ENCODE results near the gene CHST3. TPM values are rescaled to one million over a fixed set of nuclear protein-coding genes. Genes with fewer than 3 reads are reported as not detected.
"Not testable (repeated sequence)": the region's sequence is repeated elsewhere in the genome, so short reads cannot be mapped to it uniquely, and the experiment has no call there.

The CHST3 gene
- polyA plus RNA-seq, 10 donors, result 11.3 to 17.2 (median 13.6) TPM

DNA sequence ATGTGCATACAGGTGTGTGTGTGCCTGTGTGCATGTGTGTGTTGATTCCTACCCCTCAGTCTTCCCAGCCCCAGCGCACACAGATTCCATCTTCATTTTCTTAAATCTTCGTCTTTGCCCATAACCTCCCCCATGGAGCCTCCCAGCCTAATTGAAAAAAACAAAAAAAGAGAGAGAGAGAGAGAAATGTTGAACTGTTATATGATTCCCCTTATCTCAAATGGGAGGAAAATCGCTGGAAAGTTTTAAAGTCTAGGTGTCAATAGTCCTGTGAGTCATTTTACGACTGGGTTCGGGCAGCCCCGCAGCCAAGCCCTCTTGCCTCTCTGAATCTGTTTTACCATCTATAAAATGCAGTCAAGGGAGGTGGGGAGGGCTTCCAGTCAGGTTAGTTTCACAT is 63.3 kb downstream of the CHST3 start:
- DNase-seq, result no peak

DNA sequence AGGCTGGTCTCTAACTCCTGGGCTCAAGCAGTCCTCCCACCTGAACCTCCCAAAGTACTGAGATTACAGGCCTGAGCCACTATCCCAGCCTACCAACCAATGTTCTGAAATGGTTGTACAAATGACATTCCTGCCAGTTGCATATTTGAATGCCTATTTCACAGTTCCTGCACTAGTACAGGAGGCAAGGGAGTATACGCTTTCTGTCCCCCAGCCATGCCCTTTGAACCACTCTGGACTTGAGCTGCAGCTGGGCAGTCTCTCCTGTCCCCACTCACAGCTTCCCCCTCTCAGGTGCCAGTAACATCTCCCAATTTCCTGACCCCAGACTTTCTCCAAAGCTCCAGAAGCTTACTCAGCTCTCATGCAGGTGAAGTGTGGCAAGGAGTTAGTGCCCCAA is 65.2 kb downstream of the CHST3 start:
- no peak for DNase-seq

DNA sequence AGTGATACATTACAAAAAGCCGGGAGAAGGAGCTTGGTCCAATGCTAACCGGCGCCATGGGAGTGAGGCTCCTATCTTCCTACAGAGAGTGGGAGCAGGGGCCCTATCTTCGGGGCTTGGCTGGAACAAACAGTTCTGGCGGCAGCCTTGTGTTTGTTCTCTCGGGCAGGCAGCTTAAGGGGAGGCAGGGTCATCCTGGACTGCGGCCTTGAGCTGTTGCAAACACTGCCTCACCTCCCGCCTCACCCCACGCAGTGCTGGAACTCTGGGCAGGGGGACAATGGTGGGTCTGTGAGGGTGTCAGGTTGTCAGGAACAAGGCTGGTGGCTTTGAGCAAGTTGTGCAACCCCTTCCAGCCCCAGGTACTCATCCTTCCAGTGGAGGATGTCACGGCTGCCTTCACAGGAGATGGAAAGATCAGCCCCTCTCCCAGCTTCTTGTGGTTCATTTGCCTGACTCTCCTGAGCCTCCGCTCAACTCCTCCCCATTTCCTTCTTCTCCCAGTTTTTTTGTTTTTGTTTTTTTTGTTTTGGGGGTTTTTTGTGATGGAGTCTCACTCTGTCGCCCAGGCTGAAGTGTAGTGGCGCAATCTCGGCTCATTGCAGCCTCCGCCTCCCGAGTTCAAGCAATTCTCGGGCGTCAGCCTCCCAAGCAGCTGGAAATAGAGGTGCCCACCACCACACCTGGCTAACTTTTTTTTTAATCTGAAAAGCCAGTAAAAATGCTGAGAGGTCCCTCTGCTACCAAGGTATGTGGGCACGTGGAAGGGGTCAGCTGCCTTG is 66.8 kb downstream of the CHST3 start:
- peak in 1 of 3 donors; percentile 45 for DNase-seq

DNA sequence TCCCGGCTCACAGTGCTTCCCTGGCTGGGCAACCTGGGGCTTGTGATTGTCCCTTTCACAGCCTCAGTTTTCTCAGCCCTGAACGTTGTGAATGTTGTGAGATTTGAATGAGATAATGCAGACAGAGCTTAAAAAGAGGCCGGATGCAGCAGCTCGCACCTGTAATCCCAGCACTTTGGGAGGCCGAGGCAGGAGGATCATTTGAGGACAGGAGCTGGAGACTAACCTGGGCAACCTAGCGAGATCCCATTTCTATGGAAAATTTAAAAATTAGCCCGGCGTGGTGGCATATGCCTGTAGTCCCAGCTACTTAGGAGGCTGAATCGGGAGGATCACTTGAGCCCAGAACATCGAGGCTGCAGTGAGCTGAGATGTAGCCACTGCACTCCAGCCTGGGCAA is 67.5 kb downstream of the CHST3 start:
- no peak for DNase-seq

DNA sequence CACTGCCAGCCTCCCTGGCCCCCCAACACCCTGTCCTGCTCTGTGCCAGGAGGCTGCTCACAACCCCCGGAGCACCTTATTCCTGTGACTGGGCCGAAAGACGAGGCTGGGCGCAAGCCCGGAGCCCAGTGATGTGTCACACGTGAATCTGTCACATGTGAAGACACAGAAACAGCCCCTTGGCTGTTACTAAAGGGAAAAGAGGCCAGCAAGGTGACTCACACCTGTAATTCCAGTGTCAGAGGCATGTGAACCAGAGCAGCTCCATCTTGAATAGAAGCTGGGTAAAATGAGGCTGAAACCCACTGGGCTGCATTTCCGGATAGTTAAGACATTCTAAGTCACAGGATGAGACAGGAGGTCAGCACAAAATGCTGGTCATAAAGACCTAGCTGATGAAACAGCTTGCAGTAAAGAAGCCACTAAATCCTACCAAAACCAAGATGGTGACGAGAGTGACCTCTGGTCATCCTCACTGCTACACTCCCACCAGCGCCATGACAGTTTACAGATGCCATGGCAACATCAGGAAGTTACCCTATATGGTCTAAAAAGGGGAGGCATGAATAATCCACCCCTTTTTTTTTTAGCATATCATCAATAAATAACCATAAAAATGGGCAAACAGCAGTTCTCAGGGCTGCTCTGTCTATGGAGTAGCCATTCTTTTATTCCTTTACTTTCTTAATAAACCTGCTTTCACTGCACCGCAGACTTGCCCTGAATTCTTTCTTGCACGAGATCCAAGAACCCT is 68.4 kb downstream of the CHST3 start:
- not testable (repeated sequence) for DNase-seq

DNA sequence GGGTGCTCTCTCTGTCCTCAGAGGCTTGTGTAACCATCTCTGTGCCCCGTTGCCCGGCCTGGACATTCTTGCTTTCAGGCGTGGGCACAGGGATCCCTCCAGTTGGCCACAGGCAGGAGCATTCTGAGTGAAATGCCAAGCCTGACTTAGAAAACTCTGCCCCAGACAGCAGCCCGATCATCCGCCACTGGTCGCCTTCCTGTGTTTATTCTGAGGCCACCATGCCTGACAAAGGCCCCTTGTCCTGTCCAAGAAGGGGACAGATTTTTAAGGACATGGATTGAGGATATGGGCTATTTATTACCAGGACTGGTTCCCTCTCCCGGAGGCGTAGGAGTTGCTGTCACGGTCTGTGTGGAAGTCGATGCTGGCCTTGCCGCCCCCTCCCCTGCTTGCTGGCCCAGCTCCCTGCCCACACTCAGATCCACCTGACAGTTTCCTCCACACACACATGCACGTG is 69.9 kb downstream of the CHST3 start:
- no peak for DNase-seq

DNA sequence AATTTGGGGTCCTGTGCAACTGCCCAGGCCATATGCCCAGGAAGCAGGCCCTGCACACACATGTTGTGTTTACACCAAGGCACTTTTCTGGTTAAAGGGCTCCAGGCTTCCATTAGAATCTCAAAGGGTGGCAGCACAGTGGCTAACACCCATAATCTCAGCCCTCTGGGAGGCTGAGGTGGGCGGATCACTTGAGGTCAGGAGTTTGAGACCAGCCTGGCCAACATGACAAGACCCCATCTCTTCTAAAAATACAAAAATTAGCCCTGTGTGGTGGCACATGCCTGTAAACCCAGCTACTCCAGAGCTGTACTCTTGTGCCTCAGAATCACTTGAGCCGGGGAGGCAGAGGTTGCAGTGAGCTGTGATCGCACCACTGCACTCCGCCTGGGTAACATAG is 70.6 kb downstream of the CHST3 start:
- DNase-seq, result no peak

DNA sequence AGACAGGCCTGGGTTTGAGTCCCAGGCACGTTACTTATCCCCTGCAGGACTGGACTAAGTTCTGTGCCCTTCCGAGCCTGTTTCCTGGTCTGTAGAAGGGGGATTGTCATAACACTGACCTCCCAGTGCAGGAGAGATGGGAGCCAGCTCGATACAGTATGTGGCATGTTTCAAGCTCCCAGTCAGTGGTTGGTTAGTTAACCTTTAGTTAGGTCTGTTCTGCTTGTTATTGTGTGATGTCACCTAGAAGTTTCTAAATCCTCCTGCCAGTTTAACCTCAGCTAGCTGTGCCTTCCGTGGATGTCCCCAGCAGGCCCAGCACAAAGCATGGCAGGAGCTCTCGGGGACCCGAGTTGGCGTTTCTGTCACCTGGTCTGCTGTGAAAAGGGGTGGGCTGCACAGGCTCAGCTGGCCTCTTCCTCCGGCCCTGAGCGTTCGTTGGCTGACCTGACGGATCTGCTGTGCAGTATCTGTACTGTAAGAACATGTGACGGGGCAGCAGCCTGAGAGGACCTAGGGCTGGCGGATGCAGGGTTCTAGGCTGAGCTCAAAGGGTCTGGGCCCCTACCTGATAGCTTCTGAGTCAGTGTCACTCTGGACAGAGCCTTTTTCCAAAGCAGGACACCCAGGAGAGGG is 71.2 kb downstream of the CHST3 start:
- DNase-seq, result no peak

DNA sequence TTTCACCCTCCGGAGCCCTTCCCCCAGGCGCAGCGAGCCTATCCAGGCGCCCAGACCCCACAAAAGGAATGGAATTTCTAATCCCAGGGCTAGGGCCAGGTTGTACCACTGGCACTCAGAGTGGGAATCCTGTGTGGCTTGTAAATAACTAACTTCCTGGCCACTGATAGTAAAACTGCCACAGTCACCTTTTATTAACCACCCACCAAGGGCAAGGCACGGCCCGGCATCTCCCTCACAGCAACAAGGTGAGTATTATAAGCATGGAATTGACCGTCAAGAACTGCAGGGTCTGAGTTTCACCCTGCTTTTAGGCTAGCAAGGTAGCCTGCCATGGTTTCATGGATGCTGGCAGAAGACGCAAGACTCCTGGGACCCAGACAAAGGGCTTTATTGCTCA is 73.1 kb downstream of the CHST3 start:
- DNase-seq, result no peak

DNA sequence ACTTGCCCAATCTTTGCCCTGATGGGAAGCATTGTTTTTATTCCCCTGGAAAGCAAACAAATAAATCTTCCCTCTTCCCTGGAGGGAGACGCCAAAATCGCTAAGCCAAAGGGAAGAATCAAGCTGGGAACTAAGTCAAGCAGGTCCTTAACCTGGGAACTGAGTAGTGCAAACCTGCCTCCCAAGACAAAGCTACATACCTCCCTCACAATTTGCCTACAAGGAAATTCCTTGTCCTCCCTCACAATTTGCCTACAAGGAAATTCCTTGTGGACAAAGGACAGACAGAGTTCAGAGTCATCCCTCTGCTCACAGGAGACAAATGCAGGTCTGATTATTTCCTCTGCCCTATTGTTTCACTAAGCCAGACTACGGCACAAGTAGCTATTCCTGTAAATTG is 73.6 kb downstream of the CHST3 start:
- no peak for DNase-seq

DNA sequence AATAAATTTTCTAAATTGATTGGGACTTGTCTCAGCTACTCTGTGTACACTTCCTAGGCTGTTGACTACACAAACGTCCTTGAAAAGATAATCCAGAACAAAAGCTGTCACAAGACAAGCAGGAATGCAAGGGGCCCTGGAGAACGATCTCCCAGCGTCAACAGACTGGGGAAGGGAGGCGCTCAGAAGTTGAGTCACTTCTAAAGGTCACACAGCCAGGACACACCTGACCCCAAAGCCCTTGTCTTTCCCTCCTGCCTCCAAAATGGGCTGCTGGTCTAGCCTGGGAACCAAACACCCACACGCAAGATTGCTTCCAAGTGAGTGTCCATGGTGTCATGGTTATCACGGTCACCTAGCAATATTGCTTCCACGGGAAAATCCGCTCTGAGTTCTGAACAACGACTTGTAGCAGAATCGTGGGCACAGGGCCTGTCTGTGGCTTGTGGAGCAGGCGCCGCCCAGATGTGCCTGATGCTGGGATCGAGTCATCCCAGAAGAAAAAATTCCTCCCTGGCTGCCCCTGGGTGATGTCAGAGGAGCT is 74.3 kb downstream of the CHST3 start:
- no peak for DNase-seq

DNA sequence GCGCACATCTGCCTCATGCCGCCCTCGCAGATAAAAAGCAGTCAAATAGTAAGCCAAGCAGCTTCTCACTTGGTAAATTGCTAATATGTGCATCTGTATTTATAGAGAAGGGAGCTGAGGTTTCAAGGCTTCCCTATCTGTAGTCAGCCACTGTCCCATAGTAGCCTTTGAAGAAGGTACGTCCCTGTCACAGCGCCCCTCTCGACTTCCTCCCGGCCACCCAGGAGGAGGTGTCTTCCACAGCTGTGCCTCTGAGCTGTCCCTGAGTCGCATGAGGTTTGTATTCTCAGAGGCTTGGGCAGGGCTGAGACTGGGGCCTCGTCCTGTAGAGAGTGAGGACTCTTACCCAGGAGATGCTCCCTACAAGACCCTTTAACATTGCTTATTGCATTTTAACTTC is 75.2 kb downstream of the CHST3 start:
- DNase-seq, result no peak

DNA sequence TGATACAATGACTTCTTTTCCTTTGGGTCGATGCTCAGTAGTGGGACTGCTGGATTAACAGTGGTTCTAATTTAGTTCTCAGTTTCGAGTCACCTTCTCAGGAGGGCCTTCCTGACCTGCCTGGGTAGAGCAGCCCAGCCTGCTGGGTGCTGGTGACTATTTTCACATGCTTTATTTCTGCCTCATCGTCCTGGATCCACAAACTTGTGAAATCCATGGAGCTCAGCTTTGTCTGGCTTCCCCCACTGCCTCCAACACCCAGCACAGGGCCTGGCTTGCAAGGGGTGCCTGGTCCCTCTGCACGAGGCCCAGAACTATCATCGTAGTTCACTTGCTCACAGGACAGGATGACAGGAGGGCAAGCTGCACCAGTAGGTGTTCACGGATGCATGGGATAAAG is 77.3 kb downstream of the CHST3 start:
- DNase-seq, result no peak

DNA sequence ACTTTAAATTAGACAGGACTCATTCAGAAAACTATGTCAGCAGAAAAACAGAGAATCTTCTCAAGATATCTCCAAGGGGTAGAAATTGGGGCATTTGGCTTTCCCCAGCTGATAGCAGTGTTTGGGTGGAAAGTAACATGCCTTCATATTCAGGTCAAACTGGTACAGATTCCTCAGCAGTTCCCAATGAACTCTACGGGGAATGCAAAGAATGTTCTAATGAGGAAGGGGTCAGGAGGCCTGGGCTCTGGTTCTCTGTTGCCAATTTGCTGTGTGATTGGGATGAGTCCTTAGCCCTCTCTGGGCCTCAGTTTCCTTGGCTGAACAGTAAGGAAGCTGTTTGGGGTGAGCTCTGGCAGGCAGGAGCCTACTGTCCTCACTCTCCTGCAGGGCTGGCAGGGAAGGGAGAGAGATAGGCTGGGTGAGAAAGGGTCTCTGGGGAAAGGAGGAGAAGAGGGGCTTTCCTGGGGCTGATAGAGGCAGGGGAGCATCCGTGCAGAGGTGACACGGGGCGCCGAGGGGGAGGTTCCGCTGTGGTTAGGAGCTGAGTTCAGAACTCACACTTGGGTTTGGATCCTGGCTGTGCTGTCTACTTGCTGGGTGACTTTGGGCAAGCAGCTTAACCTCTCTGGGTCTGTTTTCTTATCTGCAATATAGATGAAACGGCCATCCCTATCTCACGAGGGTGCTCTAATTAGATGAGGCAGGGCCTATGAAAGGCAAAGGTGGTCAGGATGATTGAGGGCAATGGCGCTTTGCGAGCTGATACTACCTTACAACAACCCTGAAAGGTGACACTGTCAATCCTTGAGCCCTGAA is 79.0 kb downstream of the CHST3 start:
- no peak for DNase-seq

DNA sequence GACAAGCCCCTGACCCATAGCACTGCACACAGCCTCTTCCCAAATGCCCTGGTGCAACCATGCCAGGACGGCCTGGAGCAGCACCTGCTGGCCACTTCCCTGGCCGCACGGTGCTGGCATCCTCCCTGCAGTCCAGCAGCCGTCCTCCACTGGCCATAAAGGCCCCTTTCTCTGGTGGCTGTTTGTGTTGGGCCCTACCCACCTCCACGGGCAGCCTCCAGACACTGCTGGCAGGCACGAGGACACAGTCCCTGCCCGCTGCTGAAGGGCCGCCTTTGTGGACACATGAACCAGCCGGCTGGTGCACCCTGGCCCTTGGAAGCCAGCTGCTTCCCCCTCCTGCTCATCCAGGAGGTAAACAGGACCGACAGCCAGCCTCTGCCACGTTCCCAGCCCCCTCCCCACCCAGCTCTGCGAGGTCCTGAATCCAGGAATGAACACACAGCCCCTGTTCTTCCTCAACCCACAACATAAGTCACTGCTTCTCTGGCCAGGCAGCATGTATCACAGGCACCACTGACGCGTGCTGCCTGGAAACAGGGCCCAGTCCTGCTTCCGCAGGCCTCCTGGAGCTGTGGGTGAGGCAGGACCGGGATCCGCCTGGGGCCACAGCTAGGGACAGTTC is 80.3 kb downstream of the CHST3 start:
- peak in 1 of 3 donors; percentile 42 for DNase-seq

DNA sequence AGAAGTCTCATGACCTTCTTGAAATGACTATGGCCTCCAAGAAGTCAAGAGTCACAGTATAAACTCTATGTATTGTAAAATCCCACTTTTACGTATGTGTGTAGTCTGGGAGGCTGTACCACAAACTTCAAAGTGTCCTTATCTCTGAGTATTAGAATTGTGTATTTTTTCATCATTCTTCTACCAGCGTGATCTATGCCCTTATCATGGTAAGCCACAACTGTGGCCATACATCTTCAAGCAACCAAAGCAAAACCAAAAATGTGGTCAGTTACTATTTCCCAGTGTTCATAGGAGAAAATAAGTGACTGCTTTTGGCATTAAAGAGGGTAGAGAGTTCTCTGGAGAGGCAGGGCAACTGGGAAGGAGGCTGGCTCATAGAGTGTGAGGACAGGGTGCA is 81.4 kb downstream of the CHST3 start:
- no peak for DNase-seq

DNA sequence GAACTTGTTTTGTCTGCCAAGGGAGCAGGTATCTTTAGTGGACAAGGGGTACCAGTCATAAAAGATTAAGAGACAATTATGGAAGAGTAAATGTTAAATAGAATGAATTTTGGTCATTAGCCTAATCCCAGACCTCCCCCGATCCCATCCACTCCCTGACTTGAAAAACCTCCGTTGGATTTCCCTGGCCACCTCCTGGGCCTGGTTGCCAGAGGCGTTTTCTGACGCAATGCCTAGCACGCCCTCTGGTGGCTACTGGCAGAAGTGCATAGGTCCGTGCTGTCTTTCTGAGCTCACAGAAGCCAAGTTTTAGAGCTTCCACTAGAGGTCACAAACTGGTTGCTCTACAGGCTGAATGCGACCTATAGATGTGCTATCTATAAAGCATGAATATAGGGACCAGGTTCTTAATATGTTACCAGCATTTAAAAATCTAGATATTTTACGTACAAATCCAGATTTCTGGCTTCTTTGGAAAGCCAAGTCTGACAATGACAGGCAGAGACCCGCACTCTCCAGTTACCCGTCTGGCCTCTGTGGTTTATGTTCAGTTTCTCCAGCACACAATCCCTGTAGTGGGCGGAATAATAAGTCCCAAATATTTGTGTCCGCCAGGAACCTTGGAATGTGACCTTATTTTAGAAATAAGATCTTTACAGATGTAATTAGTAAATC is 84.4 kb downstream of the CHST3 start:
- DNase-seq, result peak; percentile 92 to 97 (median 96)

DNA sequence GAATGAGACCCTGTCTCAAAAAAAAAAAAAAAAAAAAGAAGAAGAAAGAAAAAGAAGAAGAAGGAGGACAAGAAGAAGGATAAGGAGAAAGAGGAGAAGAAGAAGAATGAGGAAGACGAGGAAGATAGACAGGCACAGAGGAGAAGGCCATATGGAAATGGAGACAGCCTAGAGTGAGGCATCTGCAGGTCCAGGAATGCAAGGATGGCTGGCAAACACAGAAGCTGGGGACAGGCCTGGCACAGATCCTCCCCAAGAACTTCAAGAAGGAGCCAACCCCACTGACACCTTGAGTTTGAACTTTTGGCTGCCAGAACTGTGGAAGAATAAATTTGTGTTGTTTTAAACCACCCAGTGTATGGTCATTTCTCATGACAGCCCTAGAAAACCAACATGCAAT is 85.3 kb downstream of the CHST3 start:
- no peak for DNase-seq

DNA sequence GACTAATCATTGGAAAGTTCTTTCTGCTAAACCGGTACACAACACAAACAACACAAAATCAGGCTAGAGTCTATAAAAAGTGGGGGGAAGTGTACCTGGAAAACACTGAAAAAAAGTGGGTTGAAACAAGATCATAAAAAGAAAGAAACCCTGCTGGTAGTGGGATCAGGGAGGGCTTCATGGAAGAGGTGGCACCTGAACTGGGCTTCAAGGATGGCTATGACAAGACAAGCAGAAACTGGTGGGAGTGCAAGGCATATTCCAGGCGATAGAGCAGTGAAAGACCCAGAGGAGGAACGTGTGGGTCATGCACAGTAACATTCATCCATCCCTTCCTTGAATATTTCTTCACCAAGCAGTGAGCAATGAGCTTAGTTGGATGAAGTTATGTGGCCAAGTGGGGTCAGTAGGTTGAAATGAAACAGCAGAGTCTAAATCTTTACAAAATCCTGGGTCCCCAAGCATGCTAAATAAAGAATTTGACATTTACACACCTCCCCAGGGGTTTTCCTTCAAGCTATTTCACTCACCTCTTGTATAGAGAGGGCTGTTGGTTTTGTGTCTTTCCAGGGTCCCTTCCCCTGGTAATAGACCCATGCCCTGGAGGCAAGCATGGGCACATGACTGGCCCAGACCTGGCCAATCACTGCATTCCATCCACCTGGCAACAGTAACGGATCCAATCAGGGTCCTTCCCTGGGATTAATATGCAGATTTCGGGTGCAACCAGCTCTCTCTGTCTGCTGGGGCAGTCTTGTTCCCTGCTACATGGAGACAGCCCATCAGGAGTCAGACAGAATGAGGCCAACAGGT is 86.0 kb downstream of the CHST3 start:
- no peak for DNase-seq

DNA sequence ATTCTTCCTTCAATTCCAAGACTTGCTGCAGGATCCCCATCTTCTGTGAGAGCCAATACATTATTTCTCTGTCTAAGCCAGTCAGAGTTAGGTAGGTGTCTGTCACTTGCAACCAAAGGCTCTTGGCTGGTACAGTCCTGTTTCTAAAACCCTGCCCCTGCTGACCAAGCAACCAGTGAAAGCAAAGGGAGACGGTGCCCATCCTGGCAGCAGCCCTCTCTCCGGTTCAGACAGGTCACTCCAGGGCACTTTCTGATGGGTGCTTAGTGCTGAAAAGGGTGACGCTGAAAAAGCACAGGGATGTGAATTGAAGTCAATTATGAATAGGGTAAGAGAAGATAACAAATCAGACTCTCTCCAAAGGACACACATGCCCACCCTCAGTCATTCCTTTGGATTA is 86.7 kb downstream of the CHST3 start:
- DNase-seq, result no peak

Data from muscle of back (tissue), 11 donors.